GM23338 (cell line): ENCODE results near the gene SLX4. TPM values are rescaled to one million over a fixed set of nuclear protein-coding genes. Genes with fewer than 3 reads are reported as not detected.

Source experiments
- ATAC-seq: fragments of 200-7000 bp; cut with Tn5 transposase; 3 replicates; pipeline ENCODE4 v1.9.1; 2020
- DNase-seq: peaks from one replicate; pipeline ENCODE4 v3.0.0-alpha.2; 2015; ENCODE audit warnings: low spot score
- H2AFZ ChIP-seq: fragments of 200-600 bp; sonication (generic); 2 replicates; pipeline ENCODE4 v1.8.0; 2016; ENCODE audit warnings: antibody characterized with exemption, mild to moderate bottlenecking, moderate library complexity
- H3F3A ChIP-seq: fragments of 200-600 bp; sonication (generic); replicated peaks from 2 replicates; pipeline ENCODE4 v1.8.0; 2017; ENCODE audit warnings: antibody characterized with exemption, mixed run types, low read depth
- H3K27ac ChIP-seq: fragments of 200-600 bp; sonication (generic); 2 replicates; pipeline ENCODE4 v1.6.1; 2016; ENCODE audit warnings: low read depth
- H3K27me3 ChIP-seq: fragments of 200-600 bp; sonication (generic); 2 replicates; pipeline ENCODE4 v1.8.0; 2016; ENCODE audit warnings: mild to moderate bottlenecking, mixed run types, moderate library complexity; ENCODE audit not compliant: insufficient read depth
- H3K36me3 ChIP-seq: fragments of 200-600 bp; sonication (generic); 2 replicates; pipeline ENCODE4 v1.8.0; 2016; ENCODE audit warnings: mild to moderate bottlenecking; ENCODE audit not compliant: insufficient read depth
- H3K4me1 ChIP-seq: fragments of 200-600 bp; sonication (generic); 2 replicates; pipeline ENCODE4 v1.8.0; 2016; ENCODE audit warnings: mild to moderate bottlenecking, moderate library complexity; ENCODE audit not compliant: insufficient read depth
- H3K4me2 ChIP-seq: fragments of 200-600 bp; sonication (generic); 2 replicates; pipeline ENCODE4 v1.7.1; 2017; ENCODE audit warnings: mixed run types
- H3K4me3 ChIP-seq: fragments of 200-600 bp; sonication (generic); 2 replicates; pipeline ENCODE4 v1.6.1; 2016; ENCODE audit warnings: mixed run types
- H3K79me2 ChIP-seq: fragments of 200-600 bp; sonication (generic); replicated peaks from 2 replicates; pipeline ENCODE4 v1.8.0; 2017; ENCODE audit warnings: mild to moderate bottlenecking; ENCODE audit not compliant: insufficient read depth
- H3K9me2 ChIP-seq: fragments of 200-600 bp; sonication (generic); 2 replicates; pipeline ENCODE4 v1.8.0; 2017; ENCODE audit not compliant: insufficient read depth
- H4K20me1 ChIP-seq: fragments of 200-600 bp; sonication (generic); replicated peaks from 2 replicates; pipeline ENCODE4 v1.8.0; 2017; ENCODE audit warnings: mild to moderate bottlenecking; ENCODE audit not compliant: insufficient read depth
- H3K27ac Mint-ChIP-seq: 2 replicates; pipeline ENCODE4 v1.8.0; 2020; ENCODE audit warnings: inconsistent platforms, mild to moderate bottlenecking, moderate library complexity, mixed read lengths
- H3K27me3 Mint-ChIP-seq: 3 replicates; pipeline ENCODE4 v1.8.0; 2022; ENCODE audit warnings: low read depth, mild to moderate bottlenecking, moderate library complexity, mixed read lengths, inconsistent platforms; ENCODE audit not compliant: insufficient read depth, poor library complexity
- H3K36me3 Mint-ChIP-seq: 3 replicates; pipeline ENCODE4 v1.8.0; 2021; ENCODE audit warnings: low read depth, mild to moderate bottlenecking, inconsistent platforms, moderate library complexity, mixed read lengths
- H3K4me1 Mint-ChIP-seq: 3 replicates; pipeline ENCODE4 v1.8.0; 2020; ENCODE audit warnings: mild to moderate bottlenecking, inconsistent platforms, mixed read lengths
- H3K4me3 Mint-ChIP-seq: 3 replicates; pipeline ENCODE4 v1.8.0; 2021; ENCODE audit warnings: moderate library complexity, mild to moderate bottlenecking, inconsistent platforms, mixed read lengths
- H3K9me3 Mint-ChIP-seq: 3 replicates; pipeline ENCODE4 v1.8.0; 2020; ENCODE audit warnings: moderate library complexity, mild to moderate bottlenecking, inconsistent platforms, mixed read lengths
- EZH2 ChIP-seq: fragments of 200-600 bp; sonication (generic); IDR thresholded peaks from one replicate; pipeline ENCODE4 v1.8.0; 2017; ENCODE audit warnings: antibody characterized with exemption, mild to moderate bottlenecking, low read depth; ENCODE audit not compliant: unreplicated experiment
- POLR2AphosphoS5 ChIP-seq: IDR thresholded peaks from 2 replicates; pipeline ENCODE4 v1.6.1; 2016; ENCODE audit warnings: antibody characterized with exemption, low read depth
- ZNF331 ChIP-seq: fragments of 250-450 bp; sonication (Bioruptor Pico); IDR thresholded peaks from 2 replicates; pipeline ENCODE4 v1.5.0; 2020; ENCODE audit warnings: low read depth, mild to moderate bottlenecking, moderate library complexity
- polyA plus RNA-seq: library from polyadenylated mRNA; unstranded; fragments of >200 nt; fragmentation: Nextera tagmentation; extraction: Ambion mirVana; gene quantifications from 2 replicates; pipeline ENCODE4 v1.2.1, GENCODE V29; 2016
- total RNA-seq: library from RNA; depleted of rRNA; stranded (reverse); fragments of >200 nt; shearing (Covaris generic); gene quantifications from 2 replicates; pipeline ENCODE4 v1.2.3, GENCODE V29; 2014
- TF ChIP-seq, protein P1 (sequence below), 2 experiments: fragments of 200-600 bp in 1 of 2; sonication (generic) in 1 of 2; conservative IDR thresholded peaks; 2 replicates each; pipeline versions ENCODE4 v1.5.1 to v1.6.1; 2016 to 2017; ENCODE audit warnings: antibody characterized with exemption in 2 of 2, low read depth in 2 of 2, mild to moderate bottlenecking in 2 of 2, moderate library complexity in 1 of 2
- TF ChIP-seq, protein P2 (sequence below): IDR thresholded peaks from one replicate; pipeline ENCODE4 v1.6.1; 2018; ENCODE audit warnings: antibody characterized with exemption; ENCODE audit not compliant: unreplicated experiment
- TF ChIP-seq, protein P3 (sequence below): fragments of 250-450 bp; sonication (Bioruptor Pico); IDR thresholded peaks from 2 replicates; pipeline ENCODE4 v1.5.0; 2020; ENCODE audit warnings: mild to moderate bottlenecking, moderate library complexity

SLX4 gene
- total and polyA plus RNA-seq, 2 experiments from 2014 or later = 3.0 to 15.2 TPM

GRCh38 chr16:3589441-3589921, 21.9 kb downstream of the SLX4 start:
- Histone ChIP-seq H3K27me3 (no peaks in the 10 kb centered on the region), H3K9me2 (no peaks in the 10 kb centered on the region), H3F3A (no peaks in the 10 kb centered on the region), H3K4me2 (no peak overlapping the region), H3K79me2 (no peaks in the 10 kb centered on the region), H4K20me1 (no peaks in the 10 kb centered on the region; the same call in 1 of the 2 replicates), H3K27ac (no peak overlapping the region), H3K4me1 (no peaks in the 10 kb centered on the region), H3K36me3 (no peaks in the 10 kb centered on the region), H3K4me3 (no peak overlapping the region), H2AFZ (no peak overlapping the region)
- H3K27ac Mint-ChIP-seq = 0 out of 2 replicates have a peak overlapping the region, but pooled peaks have one; percentile 59
- TF ChIP-seq, protein P1, sequence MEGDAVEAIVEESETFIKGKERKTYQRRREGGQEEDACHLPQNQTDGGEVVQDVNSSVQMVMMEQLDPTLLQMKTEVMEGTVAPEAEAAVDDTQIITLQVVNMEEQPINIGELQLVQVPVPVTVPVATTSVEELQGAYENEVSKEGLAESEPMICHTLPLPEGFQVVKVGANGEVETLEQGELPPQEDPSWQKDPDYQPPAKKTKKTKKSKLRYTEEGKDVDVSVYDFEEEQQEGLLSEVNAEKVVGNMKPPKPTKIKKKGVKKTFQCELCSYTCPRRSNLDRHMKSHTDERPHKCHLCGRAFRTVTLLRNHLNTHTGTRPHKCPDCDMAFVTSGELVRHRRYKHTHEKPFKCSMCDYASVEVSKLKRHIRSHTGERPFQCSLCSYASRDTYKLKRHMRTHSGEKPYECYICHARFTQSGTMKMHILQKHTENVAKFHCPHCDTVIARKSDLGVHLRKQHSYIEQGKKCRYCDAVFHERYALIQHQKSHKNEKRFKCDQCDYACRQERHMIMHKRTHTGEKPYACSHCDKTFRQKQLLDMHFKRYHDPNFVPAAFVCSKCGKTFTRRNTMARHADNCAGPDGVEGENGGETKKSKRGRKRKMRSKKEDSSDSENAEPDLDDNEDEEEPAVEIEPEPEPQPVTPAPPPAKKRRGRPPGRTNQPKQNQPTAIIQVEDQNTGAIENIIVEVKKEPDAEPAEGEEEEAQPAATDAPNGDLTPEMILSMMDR (conservative IDR thresholded peaks at IDR 0.05; ENCODE audit: low read depth in 2 of 2) = no peak
- TF ChIP-seq ZNF331 = no peak
- no peak for TF ChIP-seq EZH2
- no peak for TF ChIP-seq POLR2AphosphoS5
- TF ChIP-seq, protein P2, sequence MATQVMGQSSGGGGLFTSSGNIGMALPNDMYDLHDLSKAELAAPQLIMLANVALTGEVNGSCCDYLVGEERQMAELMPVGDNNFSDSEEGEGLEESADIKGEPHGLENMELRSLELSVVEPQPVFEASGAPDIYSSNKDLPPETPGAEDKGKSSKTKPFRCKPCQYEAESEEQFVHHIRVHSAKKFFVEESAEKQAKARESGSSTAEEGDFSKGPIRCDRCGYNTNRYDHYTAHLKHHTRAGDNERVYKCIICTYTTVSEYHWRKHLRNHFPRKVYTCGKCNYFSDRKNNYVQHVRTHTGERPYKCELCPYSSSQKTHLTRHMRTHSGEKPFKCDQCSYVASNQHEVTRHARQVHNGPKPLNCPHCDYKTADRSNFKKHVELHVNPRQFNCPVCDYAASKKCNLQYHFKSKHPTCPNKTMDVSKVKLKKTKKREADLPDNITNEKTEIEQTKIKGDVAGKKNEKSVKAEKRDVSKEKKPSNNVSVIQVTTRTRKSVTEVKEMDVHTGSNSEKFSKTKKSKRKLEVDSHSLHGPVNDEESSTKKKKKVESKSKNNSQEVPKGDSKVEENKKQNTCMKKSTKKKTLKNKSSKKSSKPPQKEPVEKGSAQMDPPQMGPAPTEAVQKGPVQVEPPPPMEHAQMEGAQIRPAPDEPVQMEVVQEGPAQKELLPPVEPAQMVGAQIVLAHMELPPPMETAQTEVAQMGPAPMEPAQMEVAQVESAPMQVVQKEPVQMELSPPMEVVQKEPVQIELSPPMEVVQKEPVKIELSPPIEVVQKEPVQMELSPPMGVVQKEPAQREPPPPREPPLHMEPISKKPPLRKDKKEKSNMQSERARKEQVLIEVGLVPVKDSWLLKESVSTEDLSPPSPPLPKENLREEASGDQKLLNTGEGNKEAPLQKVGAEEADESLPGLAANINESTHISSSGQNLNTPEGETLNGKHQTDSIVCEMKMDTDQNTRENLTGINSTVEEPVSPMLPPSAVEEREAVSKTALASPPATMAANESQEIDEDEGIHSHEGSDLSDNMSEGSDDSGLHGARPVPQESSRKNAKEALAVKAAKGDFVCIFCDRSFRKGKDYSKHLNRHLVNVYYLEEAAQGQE = no peak
- TF ChIP-seq, protein P3, sequence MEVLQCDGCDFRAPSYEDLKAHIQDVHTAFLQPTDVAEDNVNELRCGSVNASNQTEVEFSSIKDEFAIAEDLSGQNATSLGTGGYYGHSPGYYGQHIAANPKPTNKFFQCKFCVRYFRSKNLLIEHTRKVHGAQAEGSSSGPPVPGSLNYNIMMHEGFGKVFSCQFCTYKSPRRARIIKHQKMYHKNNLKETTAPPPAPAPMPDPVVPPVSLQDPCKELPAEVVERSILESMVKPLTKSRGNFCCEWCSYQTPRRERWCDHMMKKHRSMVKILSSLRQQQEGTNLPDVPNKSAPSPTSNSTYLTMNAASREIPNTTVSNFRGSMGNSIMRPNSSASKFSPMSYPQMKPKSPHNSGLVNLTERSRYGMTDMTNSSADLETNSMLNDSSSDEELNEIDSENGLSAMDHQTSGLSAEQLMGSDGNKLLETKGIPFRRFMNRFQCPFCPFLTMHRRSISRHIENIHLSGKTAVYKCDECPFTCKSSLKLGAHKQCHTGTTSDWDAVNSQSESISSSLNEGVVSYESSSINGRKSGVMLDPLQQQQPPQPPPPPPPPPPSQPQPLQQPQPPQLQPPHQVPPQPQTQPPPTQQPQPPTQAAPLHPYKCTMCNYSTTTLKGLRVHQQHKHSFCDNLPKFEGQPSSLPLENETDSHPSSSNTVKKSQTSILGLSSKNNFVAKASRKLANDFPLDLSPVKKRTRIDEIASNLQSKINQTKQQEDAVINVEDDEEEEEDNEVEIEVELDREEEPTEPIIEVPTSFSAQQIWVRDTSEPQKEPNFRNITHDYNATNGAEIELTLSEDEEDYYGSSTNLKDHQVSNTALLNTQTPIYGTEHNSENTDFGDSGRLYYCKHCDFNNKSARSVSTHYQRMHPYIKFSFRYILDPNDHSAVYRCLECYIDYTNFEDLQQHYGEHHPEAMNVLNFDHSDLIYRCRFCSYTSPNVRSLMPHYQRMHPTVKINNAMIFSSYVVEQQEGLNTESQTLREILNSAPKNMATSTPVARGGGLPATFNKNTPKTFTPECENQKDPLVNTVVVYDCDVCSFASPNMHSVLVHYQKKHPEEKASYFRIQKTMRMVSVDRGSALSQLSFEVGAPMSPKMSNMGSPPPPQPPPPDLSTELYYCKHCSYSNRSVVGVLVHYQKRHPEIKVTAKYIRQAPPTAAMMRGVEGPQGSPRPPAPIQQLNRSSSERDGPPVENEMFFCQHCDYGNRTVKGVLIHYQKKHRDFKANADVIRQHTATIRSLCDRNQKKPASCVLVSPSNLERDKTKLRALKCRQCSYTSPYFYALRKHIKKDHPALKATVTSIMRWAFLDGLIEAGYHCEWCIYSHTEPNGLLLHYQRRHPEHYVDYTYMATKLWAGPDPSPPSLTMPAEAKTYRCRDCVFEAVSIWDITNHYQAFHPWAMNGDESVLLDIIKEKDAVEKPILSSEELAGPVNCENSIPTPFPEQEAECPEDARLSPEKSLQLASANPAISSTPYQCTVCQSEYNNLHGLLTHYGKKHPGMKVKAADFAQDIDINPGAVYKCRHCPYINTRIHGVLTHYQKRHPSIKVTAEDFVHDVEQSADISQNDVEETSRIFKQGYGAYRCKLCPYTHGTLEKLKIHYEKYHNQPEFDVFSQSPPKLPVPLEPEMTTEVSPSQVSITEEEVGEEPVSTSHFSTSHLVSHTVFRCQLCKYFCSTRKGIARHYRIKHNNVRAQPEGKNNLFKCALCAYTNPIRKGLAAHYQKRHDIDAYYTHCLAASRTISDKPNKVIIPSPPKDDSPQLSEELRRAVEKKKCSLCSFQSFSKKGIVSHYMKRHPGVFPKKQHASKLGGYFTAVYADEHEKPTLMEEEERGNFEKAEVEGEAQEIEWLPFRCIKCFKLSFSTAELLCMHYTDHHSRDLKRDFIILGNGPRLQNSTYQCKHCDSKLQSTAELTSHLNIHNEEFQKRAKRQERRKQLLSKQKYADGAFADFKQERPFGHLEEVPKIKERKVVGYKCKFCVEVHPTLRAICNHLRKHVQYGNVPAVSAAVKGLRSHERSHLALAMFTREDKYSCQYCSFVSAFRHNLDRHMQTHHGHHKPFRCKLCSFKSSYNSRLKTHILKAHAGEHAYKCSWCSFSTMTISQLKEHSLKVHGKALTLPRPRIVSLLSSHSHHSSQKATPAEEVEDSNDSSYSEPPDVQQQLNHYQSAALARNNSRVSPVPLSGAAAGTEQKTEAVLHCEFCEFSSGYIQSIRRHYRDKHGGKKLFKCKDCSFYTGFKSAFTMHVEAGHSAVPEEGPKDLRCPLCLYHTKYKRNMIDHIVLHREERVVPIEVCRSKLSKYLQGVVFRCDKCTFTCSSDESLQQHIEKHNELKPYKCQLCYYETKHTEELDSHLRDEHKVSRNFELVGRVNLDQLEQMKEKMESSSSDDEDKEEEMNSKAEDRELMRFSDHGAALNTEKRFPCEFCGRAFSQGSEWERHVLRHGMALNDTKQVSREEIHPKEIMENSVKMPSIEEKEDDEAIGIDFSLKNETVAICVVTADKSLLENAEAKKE (CRISPR knock-in tag) = no peak
- H3K27me3 Mint-ChIP-seq = peaks cover 5% of the 10 kb centered on the region
- no peak overlapping the region for H3K4me3 Mint-ChIP-seq
- DNase-seq (no peak), ATAC-seq (no peak; the same call in 2 of the 3 replicates)
- H3K36me3 Mint-ChIP-seq = peaks cover 37% of the 10 kb centered on the region
- H3K9me3 Mint-ChIP-seq = no peaks in the 10 kb centered on the region
- peaks cover 8% of the 10 kb centered on the region; the same call in 2 of the 3 replicates for H3K4me1 Mint-ChIP-seq
